Hematopoietic multipotent progenitor cell treated with erythropoietin and hydrocortisone succinate and interleukin-3 and kit ligand, for 17 days (in vitro differentiated cells): ENCODE data around the gene PDZRN3.

Experiments used
- DNase-seq: peaks from one replicate; pipeline ENCODE4 v3.0.0-alpha.2; 2015; ENCODE audit warnings: low spot score

The PDZRN3 gene

GRCh38 chr3:73556520-73557372 lies 68.0 kb downstream of the PDZRN3 start:
- DNase-seq, result no peak

GRCh38 chr3:73555076-73555475 lies 69.7 kb downstream of the PDZRN3 start:
- no peak for DNase-seq

DNA sequence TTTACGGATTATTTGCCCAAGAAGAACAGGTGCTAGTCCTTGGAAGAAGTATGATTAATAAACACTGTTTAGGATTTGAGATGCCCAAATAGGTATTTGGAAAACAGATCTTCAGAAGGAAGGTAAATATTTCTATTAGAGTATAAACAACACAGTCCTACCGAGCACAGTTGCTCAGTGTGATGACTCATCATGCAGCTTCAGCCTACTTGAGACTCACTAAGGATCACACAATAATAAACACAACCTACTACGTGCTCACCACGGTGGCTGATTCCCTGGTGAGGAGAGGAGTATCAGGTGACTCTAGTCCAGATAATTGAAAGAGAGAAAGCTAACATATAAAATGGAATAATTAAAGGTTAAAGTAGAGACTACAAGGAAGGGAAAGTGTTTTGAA lies 72.0 kb downstream of the PDZRN3 start:
- DNase-seq, result no peak

- no peak for DNase-seq
Observed at GRCh38 chr3:73550032-73550431, 74.7 kb downstream of the PDZRN3 start.

DNA sequence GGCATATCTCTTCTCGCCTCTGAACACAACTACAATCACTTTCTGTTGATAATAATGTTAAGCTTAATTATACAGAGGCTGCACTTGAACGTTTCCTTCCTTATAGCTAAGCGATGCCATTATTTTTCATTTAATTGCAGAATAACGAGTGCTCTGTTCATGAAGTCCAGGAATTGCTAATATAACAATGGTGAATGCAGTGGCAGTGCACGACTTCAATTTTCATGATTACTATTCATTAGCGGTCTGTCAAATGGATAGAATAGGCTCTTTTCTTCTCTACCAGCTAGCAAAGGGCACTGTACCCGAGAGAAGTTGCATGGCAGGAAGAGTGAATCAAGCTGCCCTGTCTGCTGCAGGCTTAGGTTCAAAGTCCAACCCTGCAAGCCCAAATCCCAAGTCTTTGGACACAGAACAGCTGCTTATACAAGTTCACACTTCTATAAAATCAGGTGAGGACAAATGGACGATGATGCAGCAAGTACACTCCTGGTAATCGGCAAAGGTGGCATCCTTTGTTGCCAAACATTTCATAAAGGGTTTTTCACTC lies 75.6 kb downstream of the PDZRN3 start:
- DNase-seq, result no peak

DNA sequence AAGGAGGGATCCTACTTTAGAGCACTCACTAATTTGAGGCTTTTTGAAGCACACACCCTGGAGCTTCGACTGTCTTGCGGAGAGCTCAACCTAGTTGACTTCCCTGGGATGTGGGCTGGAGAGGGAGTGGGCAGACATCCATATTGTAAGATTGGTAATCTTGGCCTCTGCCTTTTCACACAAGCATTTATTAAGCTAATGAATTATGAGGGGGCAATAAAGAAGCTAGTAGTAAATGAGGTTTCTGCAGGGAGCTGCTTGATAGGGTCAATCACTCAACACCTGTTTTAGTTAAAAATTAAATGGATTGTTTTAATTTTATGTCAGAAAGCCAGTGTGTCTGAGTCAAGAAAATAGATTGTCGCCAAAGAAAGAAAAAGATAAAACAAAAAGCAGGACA lies 76.3 kb downstream of the PDZRN3 start:
- no peak for DNase-seq

- no peak for DNase-seq
Observed at GRCh38 chr3:73547427-73548248, 77.1 kb downstream of the PDZRN3 start.

- no peak for DNase-seq
Observed at GRCh38 chr3:73546961-73547360, 77.8 kb downstream of the PDZRN3 start.

DNA sequence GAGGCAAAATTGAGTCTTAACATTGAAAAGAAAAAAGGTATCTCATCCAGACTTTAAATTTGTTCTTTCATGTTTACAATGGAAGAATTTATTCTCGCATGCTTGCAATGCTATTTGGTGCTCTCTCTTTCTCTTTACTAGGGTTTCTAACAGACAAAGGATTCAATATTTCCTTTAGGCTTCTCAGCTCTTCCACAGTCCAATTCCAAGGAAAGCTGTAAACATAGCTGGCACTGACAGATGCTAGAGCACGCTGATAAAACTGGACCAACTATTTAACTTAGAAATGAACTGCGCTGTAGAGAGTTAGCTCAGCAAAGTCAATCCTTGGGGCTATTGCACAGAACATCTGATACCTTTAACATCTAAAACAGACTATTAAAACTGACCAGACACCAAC lies 81.3 kb downstream of the PDZRN3 start:
- DNase-seq, result no peak

- DNase-seq, result no peak
Observed at GRCh38 chr3:73542136-73542535, 82.6 kb downstream of the PDZRN3 start.

GRCh38 chr3:73540969-73541740 lies 83.6 kb downstream of the PDZRN3 start:
- no peak for DNase-seq

- DNase-seq, result no peak
Observed at GRCh38 chr3:73538486-73538885, 86.3 kb downstream of the PDZRN3 start.

GRCh38 chr3:73536952-73537351 lies 87.8 kb downstream of the PDZRN3 start:
- DNase-seq, result no peak

GRCh38 chr3:73536336-73536895 lies 88.3 kb downstream of the PDZRN3 start:
- no peak for DNase-seq

DNA sequence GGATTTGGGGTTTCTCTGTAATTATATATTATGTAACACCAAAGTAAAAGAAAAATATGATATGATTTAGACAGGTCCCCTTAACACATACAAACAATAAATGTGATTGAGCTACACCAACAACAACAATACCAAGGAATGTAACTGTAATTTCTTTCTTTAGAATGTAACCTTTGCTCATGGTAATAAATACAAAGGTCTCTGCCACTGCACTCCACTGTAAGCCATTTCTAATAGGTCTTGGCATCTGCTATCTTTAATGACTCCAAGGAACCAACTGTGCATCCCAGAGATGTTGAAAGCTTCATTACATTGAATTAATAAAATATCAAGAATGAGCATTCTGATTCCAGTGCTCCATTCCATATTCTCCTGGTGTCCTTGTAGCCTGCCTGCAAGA lies 88.8 kb downstream of the PDZRN3 start:
- no peak for DNase-seq

- DNase-seq, result no peak
Observed at GRCh38 chr3:73535137-73535536, 89.6 kb downstream of the PDZRN3 start.

- no peak for DNase-seq
Observed at GRCh38 chr3:73530022-73530396, 94.7 kb downstream of the PDZRN3 start.

GRCh38 chr3:73529308-73530021 lies 95.3 kb downstream of the PDZRN3 start:
- DNase-seq, result no peak

DNA sequence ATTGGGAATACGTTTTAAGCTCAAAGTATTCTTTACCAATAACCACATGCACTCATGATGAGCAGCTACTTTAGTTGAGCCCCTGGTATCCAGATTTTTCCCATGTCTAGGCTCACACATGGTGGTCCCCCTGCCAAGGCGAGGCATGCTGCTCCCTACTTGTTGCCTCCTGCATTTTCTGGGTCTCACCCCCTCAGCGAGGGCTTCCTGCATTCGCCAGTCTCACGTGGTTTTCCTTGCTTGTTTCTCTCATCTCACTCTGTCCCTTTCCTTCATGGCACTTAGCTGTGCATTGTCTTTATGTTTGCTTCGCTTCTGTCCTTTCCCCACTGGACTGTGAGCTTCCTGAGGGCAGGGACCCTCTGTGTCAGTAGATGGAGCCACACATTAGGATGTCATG lies 99.2 kb downstream of the PDZRN3 start:
- DNase-seq, result no peak

DNA sequence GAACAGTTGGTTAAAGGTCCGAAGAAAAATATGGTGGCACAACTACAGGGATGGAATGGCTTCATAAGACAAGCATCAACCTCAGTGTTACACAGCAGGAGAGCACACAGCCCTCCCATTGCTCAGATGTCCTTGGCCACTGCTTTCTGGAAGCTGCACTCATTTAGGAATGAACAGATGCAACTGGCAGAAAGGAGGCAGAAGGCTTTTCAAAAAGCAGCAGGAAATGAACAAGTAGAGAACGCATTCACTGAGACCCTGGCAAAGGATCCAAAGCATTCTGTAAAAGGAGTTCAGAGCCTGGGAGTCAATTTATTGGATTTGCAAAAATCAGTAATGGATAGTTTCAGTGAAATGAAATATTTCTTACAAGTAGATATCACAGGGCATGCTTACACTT lies 101.1 kb downstream of the PDZRN3 start:
- DNase-seq, result no peak

- no peak for DNase-seq
Observed at GRCh38 chr3:73521734-73522336, 102.9 kb downstream of the PDZRN3 start.
